Progenitor cell of endocrine pancreas (in vitro differentiated cells): ENCODE data around the gene ATF7. TPM values are rescaled to one million over a fixed set of nuclear protein-coding genes. Genes with fewer than 3 reads are reported as not detected.

Source experiments
- DNase-seq: peaks from one replicate; pipeline ENCODE4 v3.0.0; 2021; ENCODE audit warnings: low spot score; ENCODE audit not compliant: unreplicated experiment
- H3K27ac Mint-ChIP-seq: 2 replicates; pipeline ENCODE4 v1.8.0; 2021; ENCODE audit warnings: mild to moderate bottlenecking, moderate library complexity, mixed read lengths
- H3K27me3 Mint-ChIP-seq: 2 replicates; pipeline ENCODE4 v1.8.0; 2021; ENCODE audit warnings: mixed read lengths
- H3K36me3 Mint-ChIP-seq: 2 replicates; pipeline ENCODE4 v1.8.0; 2022; ENCODE audit warnings: mixed read lengths; ENCODE audit not compliant: insufficient read depth
- H3K4me1 Mint-ChIP-seq: 2 replicates; pipeline ENCODE4 v1.8.0; 2021; ENCODE audit warnings: low read depth, mixed read lengths
- H3K4me3 Mint-ChIP-seq: 2 replicates; pipeline ENCODE4 v1.8.0; 2021; ENCODE audit warnings: low read depth, mild to moderate bottlenecking, moderate library complexity, mixed read lengths
- H3K9me3 Mint-ChIP-seq: 2 replicates; pipeline ENCODE4 v1.8.0; 2021; ENCODE audit warnings: low read depth, mixed read lengths
- CTCF ChIP-seq: fragments of 200-600 bp; sonication (generic); IDR thresholded peaks from one replicate; pipeline ENCODE4 v1.5.0; 2021; ENCODE audit warnings: antibody characterized with exemption, mild to moderate bottlenecking; ENCODE audit not compliant: unreplicated experiment
- total RNA-seq: library from RNA; stranded (reverse); gene quantifications from 2 replicates; pipeline ENCODE4 v1.2.1, GENCODE V29; 2021

ATF7 gene
- total RNA-seq, 1 donor from 2014 or later, result 51.7 TPM

GRCh38 chr12:53532524-53533445 is 93.4 kb downstream of the ATF7 start:
- no peaks in the 10 kb centered on the region for H3K27me3 Mint-ChIP-seq
- TF ChIP-seq CTCF, result no peak
- peaks cover 21% of the 10 kb centered on the region for H3K36me3 Mint-ChIP-seq
- H3K4me3 Mint-ChIP-seq, result no peak overlapping the region
- H3K9me3 Mint-ChIP-seq, result no peaks in the 10 kb centered on the region
- H3K4me1 Mint-ChIP-seq, result no peaks in the 10 kb centered on the region
- DNase-seq, result no peak
- H3K27ac Mint-ChIP-seq, result no peak overlapping the region

GRCh38 chr12:53532021-53532420 is 94.2 kb downstream of the ATF7 start:
- H3K27me3 Mint-ChIP-seq, result no peaks in the 10 kb centered on the region
- no peak overlapping the region for H3K27ac Mint-ChIP-seq
- no peak for TF ChIP-seq CTCF
- H3K4me3 Mint-ChIP-seq, result no peak overlapping the region
- DNase-seq, result no peak
- H3K36me3 Mint-ChIP-seq, result peaks cover 19% of the 10 kb centered on the region
- H3K4me1 Mint-ChIP-seq, result no peaks in the 10 kb centered on the region
- H3K9me3 Mint-ChIP-seq, result no peaks in the 10 kb centered on the region

- no peaks in the 10 kb centered on the region for H3K27me3 Mint-ChIP-seq
- no peak for DNase-seq
- H3K27ac Mint-ChIP-seq, result no peak overlapping the region
- no peaks in the 10 kb centered on the region for H3K9me3 Mint-ChIP-seq
- no peak overlapping the region for H3K4me3 Mint-ChIP-seq
- no peaks in the 10 kb centered on the region for H3K4me1 Mint-ChIP-seq
- peaks cover 21% of the 10 kb centered on the region for H3K36me3 Mint-ChIP-seq
- no peak for TF ChIP-seq CTCF
These were observed 95.3 kb downstream of the ATF7 start for GRCh38 chr12:53530920-53531319.

- no peak overlapping the region for H3K27ac Mint-ChIP-seq
- no peaks in the 10 kb centered on the region for H3K9me3 Mint-ChIP-seq
- no peak for DNase-seq
- no peaks in the 10 kb centered on the region for H3K4me1 Mint-ChIP-seq
- no peak overlapping the region for H3K4me3 Mint-ChIP-seq
- peaks cover 19% of the 10 kb centered on the region for H3K36me3 Mint-ChIP-seq
- no peak for TF ChIP-seq CTCF
- H3K27me3 Mint-ChIP-seq, result no peaks in the 10 kb centered on the region
These were observed 96.1 kb downstream of the ATF7 start for GRCh38 chr12:53530061-53530460.

GRCh38 chr12:53524476-53524875 is 101.7 kb downstream of the ATF7 start:
- no peak for TF ChIP-seq CTCF
- no peak overlapping the region for H3K27ac Mint-ChIP-seq
- H3K4me1 Mint-ChIP-seq, result no peaks in the 10 kb centered on the region
- no peaks in the 10 kb centered on the region for H3K9me3 Mint-ChIP-seq
- peaks cover 22% of the 10 kb centered on the region for H3K36me3 Mint-ChIP-seq
- no peak for DNase-seq
- H3K4me3 Mint-ChIP-seq, result no peak overlapping the region
- H3K27me3 Mint-ChIP-seq, result no peaks in the 10 kb centered on the region
